Naive thymus-derived CD8-positive, alpha-beta T cell (primary cell): Measurements from ENCODE around the gene WDR3. TPM values are rescaled to one million over a fixed set of nuclear protein-coding genes. Genes with fewer than 3 reads are reported as not detected.

ENCODE experiments used
- ATAC-seq, 2 donors: fragments of 150-1000 bp; cut with Tn5 transposase in 1 of 2; sonication (Bioruptor Pico), chemical (Tn5 transposase) in 1 of 2; 1 replicate in 1 of 2; 2 replicates in 1 of 2; pipeline ENCODE4 v1.10.0; 2021; ENCODE audit warnings: mild to moderate bottlenecking in 2 of 2, moderate library complexity in 2 of 2
- POLR2A ChIA-PET: fragments of 350-600 bp; sonication (Branson Sonifier 250); formaldehyde crosslinking; loops from one replicate; lab custom pipeline; 2021; ENCODE audit warnings: antibody characterized with exemption; lab: Charles Lee
- DNase-seq, 10 donors: peaks; one replicate each; pipeline versions ENCODE4 v3.0.0 to v3.0.0-alpha.2; 2020 to 2022
- H3K27ac Mint-ChIP-seq, 10 donors: one replicate each; pipeline ENCODE4 v1.8.0; 2020 to 2022; ENCODE audit warnings: mild to moderate bottlenecking in 10 of 10, mixed read lengths in 10 of 10, moderate library complexity in 4 of 10, inconsistent platforms in 1 of 10
- H3K27me3 Mint-ChIP-seq, 5 donors: one replicate each; pipeline ENCODE4 v1.8.0; 2021 to 2022; ENCODE audit warnings: mixed read lengths in 5 of 5
- H3K36me3 Mint-ChIP-seq, 3 donors: one replicate each; pipeline ENCODE4 v1.8.0; 2020 to 2022; ENCODE audit warnings: mixed read lengths in 3 of 3, mild to moderate bottlenecking in 2 of 3, inconsistent platforms in 1 of 3
- H3K4me1 Mint-ChIP-seq, 4 donors: one replicate each; pipeline ENCODE4 v1.8.0; 2021 to 2022; ENCODE audit warnings: mixed read lengths in 4 of 4
- H3K4me3 Mint-ChIP-seq, 10 donors: one replicate each; pipeline ENCODE4 v1.8.0; 2020 to 2022; ENCODE audit warnings: mild to moderate bottlenecking in 10 of 10, mixed read lengths in 10 of 10, moderate library complexity in 6 of 10, inconsistent platforms in 1 of 10
- H3K9me3 Mint-ChIP-seq, 9 donors: one replicate each; pipeline ENCODE4 v1.8.0; 2020 to 2022; ENCODE audit warnings: mixed read lengths in 9 of 9, mild to moderate bottlenecking in 3 of 9, inconsistent platforms in 1 of 9, moderate library complexity in 1 of 9
- polyA plus RNA-seq, 3 donors: library from polyadenylated mRNA; unstranded; fragments of 300-500 nt; fragmentation: Illumina TruSeq; gene quantifications; one replicate each; pipeline ENCODE4 v1.2.3, GENCODE V29; 2021
- total RNA-seq, 8 experiments: library from RNA in 2 of 8; stranded (reverse) in 2 of 8; gene quantifications; one replicate each; pipeline ENCODE4 v1.2.3 and lab custom pipeline; 2021 to 2026

WDR3 gene
- total and polyA plus RNA-seq, 5 experiments from 2014 or later, result 17.4 to 41.9 (median 29.3) TPM

DNA sequence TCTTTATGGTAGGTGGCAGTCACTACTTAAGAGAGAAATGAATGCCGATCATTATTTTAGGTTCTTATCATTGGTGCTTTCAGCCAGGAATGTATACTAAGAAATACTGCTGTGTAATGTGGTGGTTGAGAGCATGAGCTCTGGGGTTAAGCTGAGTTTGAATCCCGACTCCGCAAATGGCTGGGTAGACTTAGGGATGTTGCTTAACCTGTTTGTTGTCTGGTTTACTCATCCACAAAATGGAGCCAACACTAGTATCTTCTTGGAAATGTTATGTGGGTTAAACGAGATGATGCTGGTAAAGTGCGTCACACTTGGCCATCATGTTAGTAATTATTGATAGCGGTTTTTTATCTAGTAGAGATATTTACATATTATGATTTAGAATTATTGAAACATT is 83.8 kb downstream of the WDR3 start:
- no peaks in the 10 kb centered on the region for H3K9me3 Mint-ChIP-seq
- POLR2A ChIA-PET, result no interaction called here
- no peak for DNase-seq
- ATAC-seq, result no peak
- H3K4me1 Mint-ChIP-seq, result no peaks in the 10 kb centered on the region
- no peaks in the 10 kb centered on the region for H3K36me3 Mint-ChIP-seq
- H3K27ac Mint-ChIP-seq, result no peak overlapping the region
- peaks cover 11 to 45% (median 17%) of the 10 kb centered on the region in 5 donors for H3K27me3 Mint-ChIP-seq
- no peak overlapping the region for H3K4me3 Mint-ChIP-seq

DNA sequence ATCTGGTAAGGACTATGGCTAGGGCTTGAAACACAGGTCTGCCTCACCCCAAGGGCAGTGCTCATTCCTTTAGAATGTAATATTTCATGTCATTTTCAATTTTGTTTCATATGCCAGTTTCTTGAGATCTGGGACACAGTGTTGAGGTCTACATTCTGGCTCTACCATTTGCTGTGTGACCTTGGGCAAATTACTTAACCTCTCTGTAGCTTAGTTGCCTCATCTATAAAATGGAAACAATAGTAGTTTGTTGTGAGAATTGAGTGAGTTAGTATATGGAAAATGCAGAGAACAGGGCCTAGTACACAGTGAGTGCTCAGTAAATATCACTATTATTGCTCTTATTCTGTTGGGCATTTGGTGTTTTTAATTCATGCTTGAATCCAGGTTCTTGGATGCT is 84.4 kb downstream of the WDR3 start:
- Mint-ChIP-seq H3K36me3 (no peaks in the 10 kb centered on the region), H3K4me3 (no peak overlapping the region), H3K27ac (no peak overlapping the region), H3K27me3 (peaks cover 11 to 45% (median 14%) of the 10 kb centered on the region in 5 donors), H3K4me1 (no peaks in the 10 kb centered on the region), H3K9me3 (no peaks in the 10 kb centered on the region)
- ATAC-seq (no peak), DNase-seq (no peak)
- POLR2A ChIA-PET, result no interaction called here

Other genes starting within 250 kb of the WDR3 start
- gene GDAP2, start 118 bp upstream of the WDR3 start, total RNA-seq, result 10 to 100 TPM; 21.6 to 22.5 TPM
- 1 to 10 TPM; 5.7 to 9.4 (median 6.9) TPM for gene GDAP2, start 118 bp upstream of the WDR3 start, polyA plus RNA-seq